Measurements from ENCODE around the gene ORAI3. TPM values are rescaled to one million over a fixed set of nuclear protein-coding genes. Genes with fewer than 3 reads are reported as not detected.
A peak's percentile ranks its signal among the peaks of the same experiment; 100 is the strongest.

The ORAI3 gene
- total and polyA plus RNA-seq, 2 of the 13 experiments (the other 11 are each of a cell fraction or from before 2014, with no cell fraction given) = 11.4 to 32.0 TPM

DNA sequence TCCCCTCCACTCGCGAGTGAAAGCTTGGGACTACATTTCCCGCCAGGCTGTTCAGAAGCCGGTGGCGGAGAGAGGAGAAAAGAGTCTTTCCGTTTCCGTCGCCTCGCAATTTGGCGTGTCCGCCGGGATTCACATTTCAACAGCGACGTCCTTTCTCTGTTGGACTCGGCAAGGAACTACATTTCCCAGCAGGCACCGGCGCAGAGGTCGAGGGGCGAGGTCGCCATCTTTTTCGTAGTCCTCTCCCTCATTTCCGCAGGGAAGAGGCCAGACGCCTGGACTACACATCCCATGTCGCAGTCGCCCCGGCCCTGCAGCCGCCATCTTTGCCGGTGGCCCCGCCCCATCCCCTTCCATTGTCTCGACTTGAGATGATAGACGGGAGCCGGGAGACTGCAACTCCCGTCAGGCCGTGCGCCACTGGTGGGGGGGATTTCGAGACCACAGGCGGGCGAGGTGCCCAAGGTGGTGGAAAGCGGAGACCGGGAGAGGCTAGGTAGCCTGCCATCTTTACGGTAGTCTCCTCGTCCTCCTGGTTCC lies 26.4 kb upstream of the ORAI3 start (continued):
- no peak for TF ChIP-seq ARID5B (CRISPR knock-in tag; IDR thresholded peaks at IDR 0.05)
- peak; percentile 61; the same call in 1 of the 2 replicates for TF ChIP-seq ETV5 (CRISPR knock-in tag; IDR thresholded peaks at IDR 0.05; ENCODE audit: borderline replicate concordance)
- peak; percentile 81 for TF ChIP-seq POLR2G (IDR thresholded peaks at IDR 0.05; ENCODE audit: low read depth, low read length)
- TF ChIP-seq, protein P1, sequence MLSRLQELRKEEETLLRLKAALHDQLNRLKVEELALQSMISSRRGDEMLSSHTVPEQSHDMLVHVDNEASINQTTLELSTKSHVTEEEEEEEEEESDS (CRISPR knock-in tag; IDR thresholded peaks at IDR 0.05; ENCODE audit: borderline replicate concordance) = peak; percentile 83; the same call in 1 of the 2 replicates
- TF ChIP-seq SNAPC2 (CRISPR knock-in tag; IDR thresholded peaks at IDR 0.05) = 0 out of 2 replicates have a peak, but pooled peaks have one; percentile 90
- TF ChIP-seq KLF6 (CRISPR knock-in tag; IDR thresholded peaks at IDR 0.05) = no peak; the same call in 1 of the 2 replicates
- no peak for TF ChIP-seq ZNF558 (CRISPR knock-in tag; IDR thresholded peaks at IDR 0.05; ENCODE audit: borderline replicate concordance)
- TF ChIP-seq, protein P2, sequence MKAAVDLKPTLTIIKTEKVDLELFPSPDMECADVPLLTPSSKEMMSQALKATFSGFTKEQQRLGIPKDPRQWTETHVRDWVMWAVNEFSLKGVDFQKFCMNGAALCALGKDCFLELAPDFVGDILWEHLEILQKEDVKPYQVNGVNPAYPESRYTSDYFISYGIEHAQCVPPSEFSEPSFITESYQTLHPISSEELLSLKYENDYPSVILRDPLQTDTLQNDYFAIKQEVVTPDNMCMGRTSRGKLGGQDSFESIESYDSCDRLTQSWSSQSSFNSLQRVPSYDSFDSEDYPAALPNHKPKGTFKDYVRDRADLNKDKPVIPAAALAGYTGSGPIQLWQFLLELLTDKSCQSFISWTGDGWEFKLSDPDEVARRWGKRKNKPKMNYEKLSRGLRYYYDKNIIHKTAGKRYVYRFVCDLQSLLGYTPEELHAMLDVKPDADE (CRISPR knock-in tag; IDR thresholded peaks at IDR 0.05) = no peak
- no peak for TF ChIP-seq HOXA7 (CRISPR knock-in tag; IDR thresholded peaks at IDR 0.05)
- TF ChIP-seq ZFX (CRISPR knock-in tag; IDR thresholded peaks at IDR 0.05; ENCODE audit: low read depth) = peak; percentile 57; the same call in 1 of the 2 replicates
- TF ChIP-seq ZFAT (CRISPR knock-in tag; conservative IDR thresholded peaks at IDR 0.05) = no peak
- no peak for TF ChIP-seq ZNF281 (CRISPR knock-in tag; IDR thresholded peaks at IDR 0.05; ENCODE audit: borderline replicate concordance)
- peak; percentile 73; the same call in 1 of the 2 replicates for TF ChIP-seq ZNF232 (CRISPR knock-in tag; IDR thresholded peaks at IDR 0.05; ENCODE audit: borderline replicate concordance)
- TF ChIP-seq MBD4 (IDR thresholded peaks at IDR 0.05; ENCODE audit: borderline replicate concordance, low read length) = no peak
- peak; percentile 93 for TF ChIP-seq CREB1 (IDR thresholded peaks at IDR 0.05)
- TF ChIP-seq CREB1 (CRISPR knock-in tag; IDR thresholded peaks at IDR 0.05) = peak; percentile 98
- TF ChIP-seq ZNF382 (CRISPR knock-in tag; IDR thresholded peaks at IDR 0.05; ENCODE audit: borderline replicate concordance) = no peak
- TF ChIP-seq THAP11 (CRISPR knock-in tag; IDR thresholded peaks at IDR 0.05) = peak; percentile 95
- peak; percentile 13 for TF ChIP-seq XRCC5 (optimal IDR thresholded peaks at IDR 0.05; ENCODE audit: low read length)
- no peak; the same call in 1 of the 2 replicates for TF ChIP-seq GPN1 (CRISPR knock-in tag; IDR thresholded peaks at IDR 0.05; ENCODE audit: borderline replicate concordance)
- TF ChIP-seq NFE2L2 (IDR thresholded peaks at IDR 0.05; ENCODE audit: low read length) = no peak
- TF ChIP-seq, protein P3, sequence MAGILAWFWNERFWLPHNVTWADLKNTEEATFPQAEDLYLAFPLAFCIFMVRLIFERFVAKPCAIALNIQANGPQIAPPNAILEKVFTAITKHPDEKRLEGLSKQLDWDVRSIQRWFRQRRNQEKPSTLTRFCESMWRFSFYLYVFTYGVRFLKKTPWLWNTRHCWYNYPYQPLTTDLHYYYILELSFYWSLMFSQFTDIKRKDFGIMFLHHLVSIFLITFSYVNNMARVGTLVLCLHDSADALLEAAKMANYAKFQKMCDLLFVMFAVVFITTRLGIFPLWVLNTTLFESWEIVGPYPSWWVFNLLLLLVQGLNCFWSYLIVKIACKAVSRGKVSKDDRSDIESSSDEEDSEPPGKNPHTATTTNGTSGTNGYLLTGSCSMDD (CRISPR knock-in tag; IDR thresholded peaks at IDR 0.05) = no peak
